ENCODE results near the gene LCN2.

DNA sequence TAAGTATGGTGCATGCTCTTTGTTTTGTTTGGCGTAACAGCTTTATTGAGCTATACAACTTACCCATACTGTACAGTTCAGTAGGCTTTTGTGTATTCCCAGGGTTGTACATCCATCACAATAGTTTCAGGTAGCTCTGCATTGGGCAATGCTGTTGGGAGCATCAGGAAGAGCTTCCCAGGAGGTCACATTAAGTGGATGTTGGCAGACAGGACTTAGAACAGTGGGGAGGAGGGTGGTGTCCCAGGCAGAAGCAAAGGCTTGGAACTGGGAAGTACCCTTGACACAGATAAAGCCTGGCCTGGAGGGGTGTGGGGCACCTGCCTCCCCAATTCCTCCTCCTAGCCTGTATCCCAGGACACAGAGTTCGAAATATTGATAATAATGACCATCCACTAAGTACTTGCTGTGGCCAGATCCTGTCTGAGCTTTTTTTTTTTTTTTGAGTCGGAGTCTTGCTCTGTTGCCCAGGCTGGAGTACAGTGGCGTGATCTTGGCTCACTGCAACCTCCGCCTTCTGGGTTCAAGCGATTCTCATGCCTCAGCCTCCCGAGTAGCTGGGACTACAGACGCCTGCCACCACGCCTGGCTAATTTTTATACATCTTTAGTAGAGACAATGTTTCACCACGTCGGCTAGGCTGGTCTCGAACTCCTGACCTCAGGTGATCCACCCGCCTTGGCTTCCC, 12.1 kb downstream of the LCN2 start:
- TF ChIP-seq EZH2 (IDR thresholded peaks at IDR 0.05; ENCODE audit: insufficient read depth, poor library complexity, severe bottlenecking) (no peak), EZH2phosphoT487 (IDR thresholded peaks at IDR 0.05; ENCODE audit: insufficient read depth, low read depth) (no peak)

Measured in GM23248 (cell line).